Sigmoid colon (tissue), 4 donors: ENCODE results near the gene UBE4A.

Experiments used
- CTCF ChIP-seq, 4 experiments: fragments of 450-650 bp in 3 of 4; fragments of 200-600 bp in 1 of 4; IDR thresholded peaks; one replicate each; pipeline ENCODE4 v1.5.1; 2016 to 2019; ENCODE audit warnings: antibody characterized with exemption in 4 of 4, mild to moderate bottlenecking in 3 of 4, moderate library complexity in 2 of 4
- EP300 ChIP-seq, 4 donors: sonication (generic); formaldehyde crosslinking; IDR thresholded peaks; one replicate each; pipeline ENCODE4 v1.6.1; 2017; ENCODE audit warnings: antibody characterized with exemption in 4 of 4
- POLR2A ChIP-seq, 2 donors: fragments of 450-650 bp; IDR thresholded peaks; one replicate each; pipeline ENCODE4 v1.6.1; 2016; ENCODE audit warnings: antibody characterized with exemption in 2 of 2, mild to moderate bottlenecking in 2 of 2, moderate library complexity in 2 of 2
- POLR2AphosphoS5 ChIP-seq, 4 donors: sonication (generic); formaldehyde crosslinking; IDR thresholded peaks; one replicate each; pipeline ENCODE4 v1.6.1; 2017; ENCODE audit warnings: antibody characterized with exemption in 4 of 4

GRCh38 chr11:118320515-118320914, 38.9 kb upstream of the UBE4A start:
- no peak for TF ChIP-seq POLR2A (IDR thresholded peaks at IDR 0.05)
- TF ChIP-seq POLR2AphosphoS5 (IDR thresholded peaks at IDR 0.05), result no peak
- no peak for TF ChIP-seq CTCF (IDR thresholded peaks at IDR 0.05)
- TF ChIP-seq EP300 (IDR thresholded peaks at IDR 0.05), result no peak
